Activated CD8-positive, alpha-beta T cell treated with anti-CD3 and anti-CD28 coated beads for 36 hours (primary cell): Measurements from ENCODE around the gene GFOD1. TPM values are rescaled to one million over a fixed set of nuclear protein-coding genes. Genes with fewer than 3 reads are reported as not detected.
A peak's percentile ranks its signal among the peaks of the same experiment; 100 is the strongest.

Experiments used
- ATAC-seq: fragments of 200-7000 bp; cut with Tn5 transposase; one replicate; pipeline ENCODE4 v1.10.0; 2021; ENCODE audit warnings: mild to moderate bottlenecking, moderate library complexity
- CTCF ChIA-PET: fragments of 350-600 bp; sonication (Branson Sonifier 250); formaldehyde crosslinking; loops from one replicate; lab custom pipeline; 2021; ENCODE audit warnings: antibody characterized with exemption; lab: Charles Lee
- POLR2A ChIA-PET: fragments of 350-600 bp; sonication (Branson Sonifier 250); formaldehyde crosslinking; loops from one replicate; lab custom pipeline; 2021; ENCODE audit warnings: antibody characterized with exemption; lab: Charles Lee
- DNase-seq: peaks from one replicate; pipeline ENCODE4 v3.0.0-alpha.2; 2020
- H3K27ac Mint-ChIP-seq: one replicate; pipeline ENCODE4 v1.8.0; 2021; ENCODE audit warnings: mild to moderate bottlenecking, mixed read lengths
- H3K27me3 Mint-ChIP-seq: one replicate; pipeline ENCODE4 v1.8.0; 2021; ENCODE audit warnings: mixed read lengths
- H3K36me3 Mint-ChIP-seq: one replicate; pipeline ENCODE4 v1.8.0; 2021; ENCODE audit warnings: low read depth, mixed read lengths
- H3K4me1 Mint-ChIP-seq: one replicate; pipeline ENCODE4 v1.8.0; 2021; ENCODE audit warnings: low read depth, mixed read lengths
- H3K4me3 Mint-ChIP-seq: one replicate; pipeline ENCODE4 v1.8.0; 2021; ENCODE audit warnings: mild to moderate bottlenecking, moderate library complexity, mixed read lengths
- H3K9me3 Mint-ChIP-seq: one replicate; pipeline ENCODE4 v1.8.0; 2021; ENCODE audit warnings: mixed read lengths
- CTCF ChIP-seq: fragments of 200-600 bp; IDR thresholded peaks from one replicate; pipeline ENCODE4 v1.8.0; 2022; ENCODE audit warnings: antibody characterized with exemption, mild to moderate bottlenecking
- intact Hi-C: fragments of 100-400 bp; cut with micrococcal nuclease; formaldehyde crosslinking; loops from one replicate; pipeline ENCODE4 v1.10.0; 2022
- total RNA-seq, 2 experiments: library from RNA; stranded (reverse); gene quantifications; one replicate each; pipeline ENCODE4 v1.2.3, GENCODE V29; 2021

Gene GFOD1
- total RNA-seq, 2 experiments from 2014 or later, result 12.3 to 12.9 TPM

DNA sequence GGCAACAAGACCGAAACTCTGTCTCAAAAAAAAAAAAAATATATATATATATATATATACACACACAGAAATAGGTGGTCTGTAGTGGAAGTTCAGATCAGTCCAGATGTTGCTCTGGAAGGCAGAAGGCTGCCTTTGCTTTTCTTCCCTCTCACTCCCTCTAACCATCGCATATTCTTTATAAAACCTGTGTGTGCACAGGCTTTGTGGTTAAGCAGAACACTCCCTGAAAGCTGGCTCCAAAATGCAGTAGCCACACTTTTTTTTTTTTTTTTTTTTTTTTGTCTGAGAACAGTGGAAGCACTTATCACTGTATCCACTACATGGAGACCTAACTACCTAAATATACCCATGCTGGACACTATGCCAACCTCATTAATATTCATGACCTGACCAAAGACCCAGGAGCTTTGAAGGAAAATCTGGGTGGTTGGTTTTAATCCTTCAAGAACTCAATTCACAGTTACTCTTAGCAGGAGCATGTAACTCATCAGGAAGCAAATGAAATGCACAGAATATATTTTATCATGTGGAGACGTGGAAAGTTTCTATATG lies 20.0 kb upstream of the GFOD1 start:
- Mint-ChIP-seq H3K9me3 (no peaks in the 10 kb centered on the region), H3K27me3 (no peaks in the 10 kb centered on the region), H3K4me3 (no peak overlapping the region), H3K36me3 (no peaks in the 10 kb centered on the region), H3K27ac (no peak overlapping the region), H3K4me1 (no peaks in the 10 kb centered on the region)
- TF ChIP-seq CTCF, result no peak
- POLR2A ChIA-PET, result interaction anchor here (1.3 kb wide), 1 partner anchor 53 kb away, joined by 3 read pairs; no protein-coding TSS in a partner anchor
- CTCF ChIA-PET, result no interaction called here
- intact Hi-C loops, result no loop called here
- no peak for ATAC-seq
- no peak for DNase-seq

DNA sequence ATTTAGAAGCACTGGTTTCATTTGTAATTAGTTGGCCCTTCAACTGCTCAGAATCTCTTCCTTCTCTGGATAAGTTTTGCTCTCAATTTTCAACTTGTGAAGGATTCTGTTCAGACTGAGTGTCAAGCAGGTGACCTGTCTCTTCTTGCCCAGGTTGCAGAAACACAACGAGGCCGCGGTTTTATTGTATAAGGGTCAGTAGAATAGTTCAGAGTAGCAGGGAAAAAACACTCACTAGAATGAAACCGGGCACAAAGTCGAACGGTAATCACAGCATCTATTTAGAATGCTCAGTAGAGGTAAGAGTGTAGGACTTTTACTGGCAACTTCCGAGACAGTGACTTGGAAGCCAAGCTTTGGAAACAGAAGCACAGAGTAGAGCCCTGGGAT lies 17.9 kb upstream of the GFOD1 start:
- TF ChIP-seq CTCF, result no peak
- no peak for ATAC-seq
- ChIA-PET CTCF (no interaction called here), POLR2A (no interaction called here)
- Mint-ChIP-seq H3K9me3 (no peaks in the 10 kb centered on the region), H3K27me3 (no peaks in the 10 kb centered on the region), H3K36me3 (no peaks in the 10 kb centered on the region), H3K4me1 (peaks cover under 1% of the 10 kb centered on the region), H3K27ac (no peak overlapping the region), H3K4me3 (no peak overlapping the region)
- DNase-seq, result no peak
- intact Hi-C loops, result no loop called here

- no peak for DNase-seq
- H3K4me3 Mint-ChIP-seq, result no peak overlapping the region
- no peak for TF ChIP-seq CTCF
- peaks cover 6% of the 10 kb centered on the region for H3K4me1 Mint-ChIP-seq
- no peak overlapping the region for H3K27ac Mint-ChIP-seq
- intact Hi-C loops, result no loop called here
- H3K9me3 Mint-ChIP-seq, result no peaks in the 10 kb centered on the region
- H3K36me3 Mint-ChIP-seq, result no peaks in the 10 kb centered on the region
- no peaks in the 10 kb centered on the region for H3K27me3 Mint-ChIP-seq
- no peak for ATAC-seq
- POLR2A ChIA-PET, result interaction anchor here (0.7 to 1.1 kb wide), 2 partner anchors 10 to 1777 kb away, joined by 3 read pairs; no protein-coding TSS in a partner anchor
- CTCF ChIA-PET, result interaction anchor here (1.2 kb wide), 1 partner anchor 71 kb away, joined by 3 read pairs; no protein-coding TSS in a partner anchor
Observed at GRCh38 chr6:13504611-13505344, 17.4 kb upstream of the GFOD1 start.

DNA sequence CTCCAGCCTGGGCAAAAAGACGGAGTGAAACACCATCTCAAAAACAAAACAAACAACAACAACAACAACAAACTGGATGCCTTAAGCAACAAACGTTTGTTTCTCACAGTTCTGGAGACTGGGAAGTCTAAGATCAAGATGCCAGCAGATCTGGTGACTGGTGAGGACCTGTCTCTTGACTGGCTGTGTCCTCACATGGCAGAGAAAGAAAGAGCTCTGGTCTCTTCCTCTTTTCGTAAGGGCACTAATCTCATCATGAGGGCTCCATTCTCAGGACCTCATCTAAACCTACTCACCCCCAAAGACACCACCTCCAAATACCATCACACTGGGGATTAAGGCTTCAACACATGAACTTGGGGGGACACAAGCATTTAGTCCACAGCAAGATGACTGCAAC lies 13.5 kb upstream of the GFOD1 start:
- H3K4me3 Mint-ChIP-seq, result no peak overlapping the region
- no peaks in the 10 kb centered on the region for H3K36me3 Mint-ChIP-seq
- no peak overlapping the region for H3K27ac Mint-ChIP-seq
- H3K9me3 Mint-ChIP-seq, result no peaks in the 10 kb centered on the region
- no peak for DNase-seq
- CTCF ChIA-PET, result no interaction called here
- H3K27me3 Mint-ChIP-seq, result no peaks in the 10 kb centered on the region
- no peak for ATAC-seq
- TF ChIP-seq CTCF, result no peak
- peaks cover 6% of the 10 kb centered on the region for H3K4me1 Mint-ChIP-seq
- intact Hi-C loops, result no loop called here
- POLR2A ChIA-PET, result no interaction called here

- TF ChIP-seq CTCF, result no peak
- Mint-ChIP-seq H3K9me3 (no peaks in the 10 kb centered on the region), H3K4me1 (peaks cover 6% of the 10 kb centered on the region), H3K36me3 (no peaks in the 10 kb centered on the region), H3K27ac (no peak overlapping the region), H3K27me3 (no peaks in the 10 kb centered on the region), H3K4me3 (no peak overlapping the region)
- ATAC-seq, result peak; percentile 58
- ChIA-PET POLR2A (no interaction called here), CTCF (no interaction called here)
- intact Hi-C loops, result no loop called here
- DNase-seq, result no peak
Observed at GRCh38 chr6:13500264-13500663, 12.9 kb upstream of the GFOD1 start.
